ENCODE measurements around the gene MSI2. TPM values are rescaled to one million over a fixed set of nuclear protein-coding genes. Genes with fewer than 3 reads are reported as not detected.

The MSI2 gene
- total and polyA plus RNA-seq, 9 of the 15 experiments (the other 6 are each of a cell fraction or from before 2014, with no cell fraction given): 4.6 to 61.8 (median 42.4) TPM

DNA sequence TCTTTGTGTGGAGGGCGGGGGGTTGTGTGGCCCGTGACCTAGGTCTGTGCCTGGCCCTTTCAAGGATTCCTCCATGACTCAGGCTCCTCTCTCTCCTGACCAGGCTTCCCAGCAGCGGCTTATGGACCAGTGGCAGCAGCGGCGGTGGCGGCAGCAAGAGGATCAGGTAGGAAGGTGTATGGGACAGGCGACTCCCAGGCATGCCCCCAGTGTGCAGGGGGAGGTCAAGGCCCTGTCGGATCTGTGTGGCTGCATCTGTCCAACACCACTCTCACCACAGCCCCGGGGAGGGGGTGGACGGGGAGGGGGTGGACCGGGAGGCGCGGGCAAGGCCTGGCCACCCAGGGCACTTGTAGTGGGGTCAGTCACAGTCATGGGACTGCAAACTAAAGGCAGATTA is 395.7 kb downstream of the MSI2 start:
- ATAC-seq (no peak), FAIRE-seq (no peak), DNase-seq (ENCODE audit: extremely low read depth in 1 of 4, low spot score in 3 of 4) (no peak)
- H3K9me1 ChIP-seq (ENCODE audit: control insufficient read depth, insufficient read depth, low read length): no peaks in the 10 kb centered on the region
- no peak overlapping the region for H3K9ac ChIP-seq (ENCODE audit: insufficient read depth in 1 of 2, low read depth in 2 of 2, low read length in 2 of 2)
- H3K4me1 ChIP-seq (replicated peaks in 1 of 2; ENCODE audit: control insufficient read depth in 2 of 2, insufficient read depth in 2 of 2, low read length in 2 of 2): no peaks in the 10 kb centered on the region
- no peaks in the 10 kb centered on the region for H4K20me1 ChIP-seq (replicated peaks; ENCODE audit: control insufficient read depth, insufficient read depth, low read length)
- TF ChIP-seq SAFB2 (IDR thresholded peaks at IDR 0.05; ENCODE audit: borderline replicate concordance, low read depth, low read length, severe bottlenecking) (no peak), U2AF1 (optimal IDR thresholded peaks at IDR 0.05; ENCODE audit: low read depth, low read length) (no peak), GATA2 (CRISPR knock-in tag; IDR thresholded peaks at IDR 0.05) (no peak), MEF2D (tag; conservative IDR thresholded peaks at IDR 0.05; ENCODE audit: low read depth) (no peak), BCOR (IDR thresholded peaks at IDR 0.05) (no peak), MEF2A (IDR thresholded peaks at IDR 0.05; ENCODE audit: control insufficient read depth, low read depth, low read length) (no peak), RAD51 (IDR thresholded peaks at IDR 0.05; ENCODE audit: borderline replicate concordance, low read depth) (no peak), NFXL1 (CRISPR knock-in tag; IDR thresholded peaks at IDR 0.05) (no peak)
- TF ChIP-seq, protein P1, sequence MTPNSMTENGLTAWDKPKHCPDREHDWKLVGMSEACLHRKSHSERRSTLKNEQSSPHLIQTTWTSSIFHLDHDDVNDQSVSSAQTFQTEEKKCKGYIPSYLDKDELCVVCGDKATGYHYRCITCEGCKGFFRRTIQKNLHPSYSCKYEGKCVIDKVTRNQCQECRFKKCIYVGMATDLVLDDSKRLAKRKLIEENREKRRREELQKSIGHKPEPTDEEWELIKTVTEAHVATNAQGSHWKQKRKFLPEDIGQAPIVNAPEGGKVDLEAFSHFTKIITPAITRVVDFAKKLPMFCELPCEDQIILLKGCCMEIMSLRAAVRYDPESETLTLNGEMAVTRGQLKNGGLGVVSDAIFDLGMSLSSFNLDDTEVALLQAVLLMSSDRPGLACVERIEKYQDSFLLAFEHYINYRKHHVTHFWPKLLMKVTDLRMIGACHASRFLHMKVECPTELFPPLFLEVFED (CRISPR knock-in tag; conservative IDR thresholded peaks at IDR 0.05): no peak
- TF ChIP-seq, protein P2, sequence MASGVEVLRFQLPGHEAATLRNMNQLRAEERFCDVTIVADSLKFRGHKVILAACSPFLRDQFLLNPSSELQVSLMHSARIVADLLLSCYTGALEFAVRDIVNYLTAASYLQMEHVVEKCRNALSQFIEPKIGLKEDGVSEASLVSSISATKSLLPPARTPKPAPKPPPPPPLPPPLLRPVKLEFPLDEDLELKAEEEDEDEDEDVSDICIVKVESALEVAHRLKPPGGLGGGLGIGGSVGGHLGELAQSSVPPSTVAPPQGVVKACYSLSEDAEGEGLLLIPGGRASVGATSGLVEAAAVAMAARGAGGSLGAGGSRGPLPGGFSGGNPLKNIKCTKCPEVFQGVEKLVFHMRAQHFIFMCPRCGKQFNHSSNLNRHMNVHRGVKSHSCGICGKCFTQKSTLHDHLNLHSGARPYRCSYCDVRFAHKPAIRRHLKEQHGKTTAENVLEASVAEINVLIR (CRISPR knock-in tag; IDR thresholded peaks at IDR 0.05): no peak
- TF ChIP-seq, protein P3, sequence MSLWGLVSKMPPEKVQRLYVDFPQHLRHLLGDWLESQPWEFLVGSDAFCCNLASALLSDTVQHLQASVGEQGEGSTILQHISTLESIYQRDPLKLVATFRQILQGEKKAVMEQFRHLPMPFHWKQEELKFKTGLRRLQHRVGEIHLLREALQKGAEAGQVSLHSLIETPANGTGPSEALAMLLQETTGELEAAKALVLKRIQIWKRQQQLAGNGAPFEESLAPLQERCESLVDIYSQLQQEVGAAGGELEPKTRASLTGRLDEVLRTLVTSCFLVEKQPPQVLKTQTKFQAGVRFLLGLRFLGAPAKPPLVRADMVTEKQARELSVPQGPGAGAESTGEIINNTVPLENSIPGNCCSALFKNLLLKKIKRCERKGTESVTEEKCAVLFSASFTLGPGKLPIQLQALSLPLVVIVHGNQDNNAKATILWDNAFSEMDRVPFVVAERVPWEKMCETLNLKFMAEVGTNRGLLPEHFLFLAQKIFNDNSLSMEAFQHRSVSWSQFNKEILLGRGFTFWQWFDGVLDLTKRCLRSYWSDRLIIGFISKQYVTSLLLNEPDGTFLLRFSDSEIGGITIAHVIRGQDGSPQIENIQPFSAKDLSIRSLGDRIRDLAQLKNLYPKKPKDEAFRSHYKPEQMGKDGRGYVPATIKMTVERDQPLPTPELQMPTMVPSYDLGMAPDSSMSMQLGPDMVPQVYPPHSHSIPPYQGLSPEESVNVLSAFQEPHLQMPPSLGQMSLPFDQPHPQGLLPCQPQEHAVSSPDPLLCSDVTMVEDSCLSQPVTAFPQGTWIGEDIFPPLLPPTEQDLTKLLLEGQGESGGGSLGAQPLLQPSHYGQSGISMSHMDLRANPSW (CRISPR knock-in tag; IDR thresholded peaks at IDR 0.05): no peak
- H3K27ac ChIP-seq (ENCODE audit: extremely low read depth, low read depth, low read length): no peak overlapping the region
- no peak overlapping the region for H2AFZ ChIP-seq (ENCODE audit: low read depth, low read length)
- 70% methylated on average over 5 of the region's 13 CpGs for WGBS (ENCODE audit: insufficient coverage, low coverage, missing lambda C conversion rate)
- no TSS peak for BruUV-seq (replicated peaks)
- H3K4me2 ChIP-seq (ENCODE audit: insufficient read depth, low read length): no peak overlapping the region
- H3K9me3 ChIP-seq (replicated peaks; ENCODE audit: control insufficient read depth, insufficient read depth, low read depth, low read length): no peaks in the 10 kb centered on the region
- H3K27me3 ChIP-seq (ENCODE audit: control insufficient read depth in 2 of 2, insufficient read depth in 2 of 2, low read length in 2 of 2): no peaks in the 10 kb centered on the region
- in situ Hi-C loops (cut with MboI) (no loop called here), intact Hi-C loops (cut with micrococcal nuclease) (no loop called here)
- POLR2A ChIA-PET: interaction anchor here (0.6 kb wide), 1 partner anchor 164 kb away, joined by 3 read pairs; no protein-coding TSS in a partner anchor
- no peak overlapping the region for H3K4me3 ChIP-seq
- CTCF ChIA-PET (ENCODE audit: low intra/inter-chr PET ratio): no interaction called here
- H3K79me2 ChIP-seq (ENCODE audit: control insufficient read depth, insufficient read depth, low read length): no peaks in the 10 kb centered on the region
- no peaks in the 10 kb centered on the region; the same call in 2 of the 3 replicates for H3K36me3 ChIP-seq (ENCODE audit: control insufficient read depth, insufficient read depth, low read length)

Data from K562 (cell line).